GM12874 (cell line): ENCODE data around the gene GPR139.

Experiments
- TF ChIP-seq, protein P1 (sequence below): IDR thresholded peaks from 2 replicates; pipeline ENCODE4 v1.5.1; 2011; ENCODE audit warnings: low read depth, mild to moderate bottlenecking, control low read depth, low read length, moderate library complexity; ENCODE audit not compliant: insufficient read depth

The GPR139 gene

DNA sequence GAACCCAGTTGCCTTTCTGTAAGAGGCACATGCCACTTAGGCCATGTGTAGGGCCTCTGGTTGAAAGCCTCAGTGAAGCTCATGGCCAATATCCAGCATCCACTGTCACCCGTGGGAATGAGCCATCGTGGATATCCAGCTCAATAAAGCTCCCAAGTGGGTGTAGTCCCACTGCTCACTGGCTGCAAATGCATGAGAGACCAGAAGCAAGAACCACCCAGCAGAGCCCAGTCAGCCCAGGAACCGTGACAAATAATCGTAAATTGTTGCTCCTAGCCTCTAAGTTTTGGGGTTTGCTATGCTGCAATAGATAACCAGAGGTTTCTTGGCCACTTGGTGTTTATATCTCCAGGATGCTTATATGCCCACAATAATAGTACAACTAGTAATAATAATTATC, 33.7 kb downstream of the GPR139 start:
- TF ChIP-seq, protein P1, sequence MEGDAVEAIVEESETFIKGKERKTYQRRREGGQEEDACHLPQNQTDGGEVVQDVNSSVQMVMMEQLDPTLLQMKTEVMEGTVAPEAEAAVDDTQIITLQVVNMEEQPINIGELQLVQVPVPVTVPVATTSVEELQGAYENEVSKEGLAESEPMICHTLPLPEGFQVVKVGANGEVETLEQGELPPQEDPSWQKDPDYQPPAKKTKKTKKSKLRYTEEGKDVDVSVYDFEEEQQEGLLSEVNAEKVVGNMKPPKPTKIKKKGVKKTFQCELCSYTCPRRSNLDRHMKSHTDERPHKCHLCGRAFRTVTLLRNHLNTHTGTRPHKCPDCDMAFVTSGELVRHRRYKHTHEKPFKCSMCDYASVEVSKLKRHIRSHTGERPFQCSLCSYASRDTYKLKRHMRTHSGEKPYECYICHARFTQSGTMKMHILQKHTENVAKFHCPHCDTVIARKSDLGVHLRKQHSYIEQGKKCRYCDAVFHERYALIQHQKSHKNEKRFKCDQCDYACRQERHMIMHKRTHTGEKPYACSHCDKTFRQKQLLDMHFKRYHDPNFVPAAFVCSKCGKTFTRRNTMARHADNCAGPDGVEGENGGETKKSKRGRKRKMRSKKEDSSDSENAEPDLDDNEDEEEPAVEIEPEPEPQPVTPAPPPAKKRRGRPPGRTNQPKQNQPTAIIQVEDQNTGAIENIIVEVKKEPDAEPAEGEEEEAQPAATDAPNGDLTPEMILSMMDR: no peak

DNA sequence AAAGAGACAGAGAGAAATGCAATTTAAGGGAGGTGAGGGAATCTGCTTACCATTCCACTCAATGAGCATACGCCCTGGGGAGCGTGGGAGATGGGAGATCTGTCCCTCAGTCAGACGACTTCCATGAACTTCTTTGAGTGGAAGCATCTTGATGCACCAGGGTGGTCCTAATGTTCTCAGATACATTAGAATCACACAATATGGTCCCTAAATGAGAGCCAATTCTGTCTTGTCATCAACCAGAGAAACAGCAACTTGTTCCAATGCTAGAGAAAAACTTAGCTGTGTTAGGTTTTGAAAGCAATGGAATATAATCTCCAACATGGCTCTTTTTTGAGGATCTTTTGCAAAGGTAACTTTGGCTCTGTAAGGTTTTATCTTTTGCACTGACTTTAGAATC, 44.1 kb downstream of the GPR139 start:
- TF ChIP-seq, protein P1: no peak

DNA sequence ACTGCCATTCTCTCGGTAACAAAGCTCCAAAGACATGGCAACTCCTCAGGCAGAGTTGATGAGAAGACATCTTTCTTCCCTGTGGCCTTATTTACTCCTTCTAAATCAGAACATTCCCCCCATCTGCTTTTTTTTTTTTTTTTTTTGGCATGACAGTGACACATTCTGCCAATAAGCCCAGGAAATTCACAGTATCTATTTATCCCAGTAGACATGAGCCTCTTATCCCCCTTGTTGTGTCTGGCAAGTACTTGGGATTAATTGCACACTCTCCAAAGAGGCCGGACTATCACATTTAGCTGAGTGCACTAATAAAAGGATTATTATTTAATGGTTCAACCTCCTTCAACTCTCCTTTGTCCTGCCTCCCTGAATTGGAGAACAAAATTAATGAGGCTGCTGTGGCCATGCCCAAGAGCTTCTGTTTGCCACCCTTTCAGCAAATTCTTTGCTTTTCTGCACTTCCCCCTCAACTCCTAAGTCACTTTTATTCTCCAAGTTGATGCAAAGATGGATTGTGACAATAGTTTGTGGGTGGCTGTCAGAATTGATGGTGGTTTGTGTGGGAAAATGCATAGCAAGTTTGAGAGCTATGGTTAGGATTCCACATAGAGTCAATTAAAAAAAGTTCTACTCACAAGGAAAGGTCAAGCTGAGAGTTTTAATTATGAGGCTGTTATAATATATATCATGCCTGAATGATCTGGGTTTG, 47.2 kb downstream of the GPR139 start:
- TF ChIP-seq, protein P1: no peak

DNA sequence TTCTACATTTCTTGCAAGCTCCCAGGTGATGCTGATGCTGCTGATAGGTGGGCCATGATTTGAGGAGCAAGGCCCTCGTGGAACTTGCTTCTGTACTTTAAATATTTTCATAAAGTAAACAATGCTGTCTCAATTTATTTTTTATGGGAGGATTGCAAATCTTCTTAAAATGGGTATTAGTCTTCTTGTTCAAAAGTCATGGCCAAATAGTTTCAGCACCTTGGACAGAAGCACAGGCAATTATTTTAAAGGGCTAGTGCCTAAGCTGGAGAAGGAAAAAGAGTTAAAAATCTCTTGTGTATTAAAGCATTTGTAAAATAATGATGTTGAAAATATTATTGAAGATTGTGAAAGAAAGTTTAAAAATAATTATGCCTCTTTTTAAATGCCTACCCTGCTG, 50.5 kb downstream of the GPR139 start:
- TF ChIP-seq, protein P1: no peak

DNA sequence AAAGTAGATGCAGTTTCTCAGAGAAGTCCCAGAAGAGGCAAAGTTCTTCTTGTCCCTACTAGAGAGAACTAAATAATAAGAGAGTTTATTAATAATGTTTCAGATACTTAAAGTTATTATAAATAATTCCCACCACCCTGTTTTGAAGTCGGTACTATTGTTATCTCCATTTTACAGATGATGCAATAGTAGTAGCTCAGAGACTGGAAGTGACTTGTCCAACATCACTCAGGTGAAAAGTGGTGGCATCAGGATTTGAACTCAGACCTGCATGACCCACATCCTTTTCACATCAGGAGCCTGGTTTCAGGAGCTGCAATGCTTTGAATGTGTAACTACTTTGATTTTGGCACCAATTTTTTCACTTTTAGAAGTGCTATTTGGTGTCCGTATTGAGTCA, 52.7 kb downstream of the GPR139 start:
- TF ChIP-seq, protein P1: no peak

DNA sequence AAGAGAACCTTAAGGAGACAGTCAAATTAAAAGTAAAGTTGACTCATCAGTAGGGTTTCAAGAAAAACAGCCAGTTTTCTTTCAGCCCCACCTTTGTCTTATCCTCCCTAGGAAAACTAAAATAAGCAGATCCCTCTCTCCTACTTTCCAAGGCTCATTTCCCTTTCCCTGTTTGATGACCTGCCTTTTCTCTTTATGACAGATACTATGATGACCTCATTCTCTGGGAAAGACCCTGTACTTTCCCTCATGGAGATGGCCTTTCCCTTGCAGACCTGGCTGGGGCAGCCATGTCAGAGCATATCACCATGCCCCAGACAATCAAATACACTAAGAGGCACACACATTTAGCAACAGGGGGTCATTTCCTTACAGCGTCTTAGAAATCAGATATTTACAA, 53.6 kb downstream of the GPR139 start:
- TF ChIP-seq, protein P1: no peak

DNA sequence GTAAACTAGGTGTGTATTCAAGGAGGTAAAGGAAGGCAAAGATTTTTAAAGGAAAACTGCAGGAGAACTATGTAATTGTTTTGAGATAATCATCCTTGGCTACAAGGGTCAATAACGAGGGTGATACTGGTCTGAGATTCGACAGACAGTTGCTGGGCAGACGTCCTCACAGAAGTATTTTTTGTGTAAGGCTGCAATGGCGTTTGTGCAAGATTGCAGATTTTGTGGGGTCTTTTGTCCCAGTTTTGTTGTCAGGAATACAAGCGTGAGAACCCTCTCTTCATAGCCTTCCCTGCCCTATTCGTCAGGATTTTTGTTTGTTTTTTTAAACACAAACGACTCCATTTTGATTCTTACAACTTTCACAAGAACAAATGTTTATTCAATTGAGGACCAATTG, 57.5 kb downstream of the GPR139 start:
- TF ChIP-seq, protein P1: no peak
